ENCODE data around the gene ZNF740.
"Not testable (repeated sequence)": the region's sequence is repeated elsewhere in the genome, so short reads cannot be mapped to it uniquely, and the experiment has no call there.

ZNF740 gene
- 51.4 to 93.3 (median 52.7) reads per million in 3 experiments for total RNA-seq

GRCh38 chr12:53180220-53180930, at the start of gene ZNF740, which contains the start of gene CSAD:
Gene ZNF740 (plus strand): TSS chr12:53180722. CDS start chr12:53181984, 1,262 bp downstream.
Gene CSAD (minus strand): TSS chr12:53180925. CDS start chr12:53173470, 7,455 bp downstream.
- peak; percentile 97 for DNase-seq

GRCh38 chr12:53131844-53132243, 48.7 kb upstream of the ZNF740 start:
- no peak for DNase-seq

GRCh38 chr12:53133722-53134121, 46.8 kb upstream of the ZNF740 start:
- no peak for DNase-seq

- DNase-seq: no peak
Observed at GRCh38 chr12:53143355-53143754, 37.2 kb upstream of the ZNF740 start.

GRCh38 chr12:53145383-53146260, 34.9 kb upstream of the ZNF740 start:
- no peak for DNase-seq

GRCh38 chr12:53147181-53147580, 33.3 kb upstream of the ZNF740 start:
- no peak for DNase-seq

GRCh38 chr12:53147653-53148052, 32.9 kb upstream of the ZNF740 start:
- no peak for DNase-seq

- no peak for DNase-seq
Observed at GRCh38 chr12:53151039-53151438, 29.5 kb upstream of the ZNF740 start.

GRCh38 chr12:53152390-53152789, 28.1 kb upstream of the ZNF740 start:
- no peak for DNase-seq

GRCh38 chr12:53159195-53159839, 21.2 kb upstream of the ZNF740 start:
- DNase-seq: peak; percentile 82

GRCh38 chr12:53160000-53160399, 20.5 kb upstream of the ZNF740 start:
- DNase-seq: no peak

- no peak for DNase-seq
Observed at GRCh38 chr12:53160673-53161072, 19.8 kb upstream of the ZNF740 start.

- DNase-seq: no peak
Observed at GRCh38 chr12:53161119-53161911, 19.2 kb upstream of the ZNF740 start.

- DNase-seq: not testable (repeated sequence)
Observed at GRCh38 chr12:53163008-53163407, 17.5 kb upstream of the ZNF740 start.

- DNase-seq: no peak
Observed at GRCh38 chr12:53166837-53167236, 13.7 kb upstream of the ZNF740 start.

- no peak for DNase-seq
Observed at GRCh38 chr12:53169644-53170043, 10.9 kb upstream of the ZNF740 start.

GRCh38 chr12:53170215-53170614, 10.3 kb upstream of the ZNF740 start:
- DNase-seq: no peak

GRCh38 chr12:53170876-53171724, 9.4 kb upstream of the ZNF740 start:
- no peak for DNase-seq

GRCh38 chr12:53171725-53172329, 8.7 kb upstream of the ZNF740 start:
- DNase-seq: no peak

- DNase-seq: no peak
Observed at GRCh38 chr12:53172352-53172751, 8.2 kb upstream of the ZNF740 start.
